Measurements from ENCODE around the gene SNX8.
"Not testable (repeated sequence)": the region's sequence is repeated elsewhere in the genome, so short reads cannot be mapped to it uniquely, and the experiment has no call there.

Gene SNX8

DNA sequence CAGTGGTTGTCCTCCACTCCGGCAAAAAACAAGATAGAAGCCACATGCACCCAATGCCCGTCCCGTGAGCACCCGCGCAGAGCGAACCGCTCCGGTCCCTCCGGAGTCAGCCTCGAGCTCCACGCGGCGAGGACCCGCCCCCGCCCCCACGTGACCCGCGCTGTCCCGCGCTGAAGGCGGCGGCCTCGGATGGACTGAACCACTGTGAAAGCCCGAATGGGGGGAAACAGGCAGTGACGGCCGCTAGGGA is 39.6 kb upstream of the SNX8 start:
- H3K27me3 Mint-ChIP-seq (ENCODE audit: low read depth) = no peaks in the 10 kb centered on the region
- H3K36me3 Mint-ChIP-seq (ENCODE audit: low read depth) = peaks cover 5% of the 10 kb centered on the region
- TF ChIP-seq, protein P1, sequence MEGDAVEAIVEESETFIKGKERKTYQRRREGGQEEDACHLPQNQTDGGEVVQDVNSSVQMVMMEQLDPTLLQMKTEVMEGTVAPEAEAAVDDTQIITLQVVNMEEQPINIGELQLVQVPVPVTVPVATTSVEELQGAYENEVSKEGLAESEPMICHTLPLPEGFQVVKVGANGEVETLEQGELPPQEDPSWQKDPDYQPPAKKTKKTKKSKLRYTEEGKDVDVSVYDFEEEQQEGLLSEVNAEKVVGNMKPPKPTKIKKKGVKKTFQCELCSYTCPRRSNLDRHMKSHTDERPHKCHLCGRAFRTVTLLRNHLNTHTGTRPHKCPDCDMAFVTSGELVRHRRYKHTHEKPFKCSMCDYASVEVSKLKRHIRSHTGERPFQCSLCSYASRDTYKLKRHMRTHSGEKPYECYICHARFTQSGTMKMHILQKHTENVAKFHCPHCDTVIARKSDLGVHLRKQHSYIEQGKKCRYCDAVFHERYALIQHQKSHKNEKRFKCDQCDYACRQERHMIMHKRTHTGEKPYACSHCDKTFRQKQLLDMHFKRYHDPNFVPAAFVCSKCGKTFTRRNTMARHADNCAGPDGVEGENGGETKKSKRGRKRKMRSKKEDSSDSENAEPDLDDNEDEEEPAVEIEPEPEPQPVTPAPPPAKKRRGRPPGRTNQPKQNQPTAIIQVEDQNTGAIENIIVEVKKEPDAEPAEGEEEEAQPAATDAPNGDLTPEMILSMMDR (IDR thresholded peaks at IDR 0.05; ENCODE audit: unreplicated experiment in 3 of 3) = no peak

DNA sequence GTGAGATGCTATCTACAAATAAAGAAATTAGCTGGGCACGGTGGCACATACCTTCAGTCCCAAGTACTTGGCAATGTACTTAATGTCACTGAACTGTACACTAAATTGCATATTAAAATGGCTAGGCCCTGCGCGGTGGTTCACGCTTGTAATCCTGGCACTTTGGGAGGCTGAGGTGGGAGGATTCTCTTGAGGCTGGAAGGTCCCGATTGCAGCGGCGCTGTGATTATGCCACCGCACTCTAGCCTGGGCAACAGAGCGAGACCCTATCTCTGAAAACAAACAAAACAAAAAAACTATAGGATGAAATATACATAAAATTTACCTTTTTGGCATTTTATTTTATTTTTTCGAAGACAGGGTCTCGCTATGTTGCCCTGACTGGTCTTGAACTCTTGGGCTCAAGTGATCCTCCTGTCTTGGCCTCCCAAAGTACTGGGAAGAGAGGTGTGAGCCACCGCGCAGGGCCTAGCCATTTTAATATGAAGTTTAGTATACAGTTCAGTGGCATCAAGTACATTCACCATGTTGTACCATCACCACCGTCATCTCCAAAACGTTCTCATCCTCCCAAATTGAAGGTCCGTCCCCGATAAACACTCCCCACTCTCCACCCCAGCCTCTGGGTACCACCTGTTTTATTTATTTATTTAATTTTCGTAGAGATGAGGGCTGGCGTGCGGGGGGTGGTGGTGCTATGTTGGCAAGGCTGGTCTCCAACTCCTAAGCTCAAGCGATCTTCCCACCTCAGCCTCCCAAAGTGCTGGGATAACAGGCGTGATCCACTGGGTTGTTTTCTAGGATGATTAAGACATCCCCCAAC is 39.1 kb upstream of the SNX8 start:
- Mint-ChIP-seq H3K4me3 (peak overlapping the region; percentile 88 to 100 (median 93)), H3K9me3 (no peaks in the 10 kb centered on the region), H3K27ac (peak overlapping the region; percentile 100), H3K27me3 (ENCODE audit: low read depth) (no peaks in the 10 kb centered on the region), H3K36me3 (ENCODE audit: low read depth) (peaks cover 5% of the 10 kb centered on the region), H3K4me1 (peaks cover 11% of the 10 kb centered on the region)
- TF ChIP-seq, protein P1 (IDR thresholded peaks at IDR 0.05; ENCODE audit: unreplicated experiment in 3 of 3) = no peak

More for the DNA sequence above, 39.6 kb upstream of the SNX8 start:
- H3K4me1 Mint-ChIP-seq = peaks cover 12% of the 10 kb centered on the region
- H3K27ac Mint-ChIP-seq = peak overlapping the region; percentile 100
- no peaks in the 10 kb centered on the region for H3K9me3 Mint-ChIP-seq
- H3K4me3 Mint-ChIP-seq = peak overlapping the region; percentile 88 to 100 (median 93)

DNA sequence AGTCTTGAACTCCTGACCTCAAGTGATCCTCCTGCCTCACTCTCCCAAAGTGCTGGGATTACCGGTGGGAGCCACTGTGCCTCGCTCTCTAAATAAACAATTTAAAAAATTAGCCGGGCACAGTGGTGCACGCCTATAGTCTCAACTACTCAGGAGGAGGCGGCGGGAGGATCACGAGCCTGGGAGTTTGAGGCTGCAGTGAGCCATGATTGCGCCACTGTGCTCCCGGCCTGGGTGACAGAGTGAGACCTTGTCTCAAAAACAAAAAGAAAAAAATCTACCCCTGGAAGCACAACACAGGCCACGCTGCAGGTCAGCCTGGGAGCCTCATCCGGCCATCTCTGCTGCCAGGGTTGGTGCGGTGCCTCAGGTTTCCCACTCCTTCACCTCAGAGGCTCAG is 36.6 kb upstream of the SNX8 start:
- Mint-ChIP-seq H3K27me3 (ENCODE audit: low read depth) (no peaks in the 10 kb centered on the region), H3K27ac (no peak overlapping the region), H3K4me1 (peaks cover 5% of the 10 kb centered on the region), H3K9me3 (no peaks in the 10 kb centered on the region), H3K4me3 (no peak overlapping the region), H3K36me3 (ENCODE audit: low read depth) (no peaks in the 10 kb centered on the region)
- TF ChIP-seq, protein P1 (IDR thresholded peaks at IDR 0.05; ENCODE audit: unreplicated experiment in 3 of 3) = no peak

DNA sequence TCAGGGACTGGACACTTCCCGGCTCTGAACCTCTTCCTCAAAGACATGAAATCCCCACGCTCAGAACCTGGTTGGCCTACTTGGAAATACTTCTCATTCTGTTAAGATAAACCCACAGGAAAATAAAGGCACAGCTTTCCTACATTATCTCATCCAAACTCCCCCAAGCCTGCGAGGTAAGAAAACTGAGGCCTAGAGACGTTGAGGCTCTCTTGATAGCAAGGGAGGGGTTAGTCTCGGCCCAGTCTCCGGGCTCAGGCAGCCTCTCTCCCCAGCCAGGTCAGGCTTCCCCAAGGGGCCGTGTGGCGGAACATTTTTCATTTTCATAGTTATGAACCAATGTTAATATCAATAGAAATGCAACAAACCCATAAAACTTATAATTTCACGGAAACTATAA is 35.8 kb upstream of the SNX8 start:
- no peaks in the 10 kb centered on the region for H3K9me3 Mint-ChIP-seq
- H3K27me3 Mint-ChIP-seq (ENCODE audit: low read depth) = no peaks in the 10 kb centered on the region
- no peak overlapping the region for H3K4me3 Mint-ChIP-seq
- H3K36me3 Mint-ChIP-seq (ENCODE audit: low read depth) = peaks cover 1% of the 10 kb centered on the region
- TF ChIP-seq, protein P1 (IDR thresholded peaks at IDR 0.05; ENCODE audit: unreplicated experiment in 3 of 3) = no peak
- peak overlapping the region in 2 of 3 experiments; percentile 37 to 54 for H3K27ac Mint-ChIP-seq
- H3K4me1 Mint-ChIP-seq = peaks cover 5% of the 10 kb centered on the region

DNA sequence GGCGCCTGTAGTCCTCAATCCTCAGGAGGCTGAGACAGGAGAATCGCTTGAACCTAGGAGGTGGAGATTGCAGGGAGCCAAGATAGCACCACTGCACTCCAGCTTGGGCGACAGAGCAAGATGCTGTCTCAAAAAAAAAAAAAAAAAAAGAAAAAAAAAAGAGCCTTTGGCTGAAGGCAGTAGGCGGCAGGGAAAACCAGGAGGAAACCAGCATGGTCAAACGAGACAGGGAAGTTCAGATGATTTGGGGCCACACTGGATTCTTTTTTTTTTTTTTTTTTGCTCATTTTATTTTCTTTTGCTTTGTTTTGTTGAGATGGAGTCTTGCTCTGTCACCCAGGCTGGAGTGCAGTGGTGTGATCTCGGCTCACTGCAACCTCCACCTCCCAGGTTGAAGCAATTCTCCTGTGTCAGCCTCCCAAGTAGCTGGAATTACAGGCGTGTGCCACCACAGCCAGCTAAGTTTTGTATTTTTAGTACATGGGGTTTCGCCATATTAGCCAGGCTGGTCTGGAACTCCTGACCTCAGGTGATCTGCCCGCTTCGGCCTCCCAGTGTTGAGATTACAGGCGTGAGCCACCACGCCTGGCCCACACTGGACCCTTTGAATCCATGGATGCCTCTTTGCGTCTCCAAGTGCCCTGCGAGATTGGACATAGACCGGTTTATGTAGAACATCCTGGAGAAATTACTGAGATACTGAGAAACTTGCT is 33.3 kb upstream of the SNX8 start:
- not testable (repeated sequence) for H3K27me3 Mint-ChIP-seq (ENCODE audit: low read depth); H3K9me3 Mint-ChIP-seq; H3K4me1 Mint-ChIP-seq; H3K36me3 Mint-ChIP-seq (ENCODE audit: low read depth); H3K4me3 Mint-ChIP-seq
- peak overlapping the region; percentile 54 to 85 (median 75) for H3K27ac Mint-ChIP-seq

DNA sequence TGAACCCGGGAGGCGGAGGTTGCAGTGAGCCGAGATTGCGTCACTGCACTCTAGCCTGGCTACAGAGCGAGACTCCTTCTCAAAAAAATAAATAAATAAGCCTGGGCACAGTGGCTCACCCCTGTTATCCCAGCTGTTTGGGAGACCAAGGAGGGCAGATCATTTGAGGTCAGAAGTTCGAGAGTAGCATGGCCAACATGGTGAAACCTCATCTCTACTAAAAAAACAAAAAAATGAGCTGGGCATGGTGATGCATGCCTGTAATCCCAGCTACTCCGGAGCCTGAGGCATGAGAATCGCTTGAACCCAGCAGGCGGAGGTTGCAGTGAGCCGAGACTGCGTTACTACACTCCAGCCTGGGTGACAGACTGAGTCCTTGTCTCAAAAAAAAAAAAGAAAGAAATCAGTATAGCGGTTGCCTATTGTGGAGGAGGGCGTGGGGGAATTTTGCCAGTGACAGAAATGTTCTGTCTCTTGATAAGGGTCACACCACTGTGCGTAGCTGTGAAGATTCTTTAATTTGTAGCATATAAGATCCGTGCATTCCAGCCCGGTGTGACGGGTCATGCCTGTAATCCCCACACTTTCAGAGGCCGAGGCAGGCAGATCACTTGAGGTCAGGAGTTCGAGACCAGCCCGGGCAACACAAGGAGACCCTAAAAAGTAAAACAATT is 22.5 kb upstream of the SNX8 start:
- H3K4me3 Mint-ChIP-seq = no peak overlapping the region
- H3K27me3 Mint-ChIP-seq (ENCODE audit: low read depth) = no peaks in the 10 kb centered on the region
- TF ChIP-seq, protein P1 (IDR thresholded peaks at IDR 0.05; ENCODE audit: unreplicated experiment in 3 of 3) = no peak
- no peak overlapping the region for H3K27ac Mint-ChIP-seq
- no peaks in the 10 kb centered on the region for H3K9me3 Mint-ChIP-seq
- H3K36me3 Mint-ChIP-seq (ENCODE audit: low read depth) = peaks cover 6% of the 10 kb centered on the region
- no peaks in the 10 kb centered on the region for H3K4me1 Mint-ChIP-seq

DNA sequence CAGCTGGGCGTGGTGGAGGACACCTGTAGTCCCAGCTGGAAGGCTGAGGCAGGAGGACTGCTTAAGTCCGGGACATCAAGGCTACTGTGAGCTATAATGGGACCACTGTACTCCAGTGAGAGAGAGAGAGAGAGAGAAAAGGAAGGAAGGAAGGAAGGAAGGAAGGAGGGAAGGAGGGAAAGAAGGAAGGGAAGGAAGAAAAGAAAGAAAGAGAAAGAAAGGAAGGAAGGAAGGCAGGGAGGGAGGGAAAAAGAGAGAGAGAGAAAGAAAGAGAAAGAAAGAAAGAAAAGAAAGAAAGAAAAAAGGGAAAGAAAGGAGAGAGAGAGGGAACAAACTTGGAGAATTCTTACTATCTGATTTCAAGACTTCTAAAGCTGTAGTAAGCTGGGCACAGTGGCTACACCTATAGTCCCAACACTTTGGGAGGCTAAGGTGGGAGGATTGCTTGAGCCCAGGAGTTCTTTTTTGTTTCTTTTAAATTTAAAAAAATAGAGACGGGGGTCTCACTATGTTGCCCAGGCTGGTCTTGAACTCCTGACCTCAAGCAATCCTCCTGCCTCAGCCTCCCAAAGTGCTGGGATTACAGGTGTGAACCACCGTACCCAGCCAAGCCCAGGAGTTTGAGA is 18.5 kb upstream of the SNX8 start:
- not testable (repeated sequence) for H3K4me1 Mint-ChIP-seq; H3K27me3 Mint-ChIP-seq (ENCODE audit: low read depth); H3K4me3 Mint-ChIP-seq; H3K27ac Mint-ChIP-seq; H3K9me3 Mint-ChIP-seq; H3K36me3 Mint-ChIP-seq (ENCODE audit: low read depth)

Measured in nephron (organoid).